H9 (cell line): ENCODE measurements around the gene MYCBPAP. TPM values are rescaled to one million over a fixed set of nuclear protein-coding genes. Genes with fewer than 3 reads are reported as not detected.

Experiments
- DNase-seq: peaks from one replicate; pipeline ENCODE4 v3.0.0-alpha.2; 2017
- H2AFZ ChIP-seq: one replicate; pipeline ENCODE4 v1.6.1; 2013; ENCODE audit warnings: mild to moderate bottlenecking, low read length, control low read depth, moderate library complexity
- H2AK5ac ChIP-seq: 2 replicates; pipeline ENCODE4 v1.6.1; 2013; ENCODE audit warnings: low read length, control low read depth, mixed read lengths; ENCODE audit not compliant: insufficient read length
- H2BK120ac ChIP-seq: one replicate; pipeline ENCODE4 v1.6.1; 2013; ENCODE audit warnings: low read depth, mild to moderate bottlenecking, low read length, control low read depth, inconsistent platforms; ENCODE audit not compliant: poor library complexity, severe bottlenecking
- H2BK12ac ChIP-seq: 2 replicates; pipeline ENCODE4 v1.6.1; 2013; ENCODE audit warnings: low read length, control low read depth, mixed read lengths, low read depth; ENCODE audit not compliant: insufficient read length
- H2BK15ac ChIP-seq: 2 replicates; pipeline ENCODE4 v1.6.1; 2013; ENCODE audit warnings: low read depth, low read length, control low read depth
- H2BK20ac ChIP-seq: one replicate; pipeline ENCODE4 v1.6.1; 2013; ENCODE audit warnings: low read depth, mild to moderate bottlenecking, low read length, control low read depth, inconsistent platforms; ENCODE audit not compliant: poor library complexity, severe bottlenecking
- H2BK5ac ChIP-seq: 2 replicates; pipeline ENCODE4 v1.6.1; 2013; ENCODE audit warnings: low read length, control low read depth, mixed read lengths; ENCODE audit not compliant: insufficient read length
- H3K14ac ChIP-seq: 2 replicates; pipeline ENCODE4 v1.6.1; 2013; ENCODE audit warnings: low read length, control low read depth; ENCODE audit not compliant: insufficient read depth
- H3K18ac ChIP-seq: 2 replicates; pipeline ENCODE4 v1.6.1; 2013; ENCODE audit warnings: low read depth, mild to moderate bottlenecking, mixed read lengths, low read length, control low read depth; ENCODE audit not compliant: insufficient read length
- H3K23ac ChIP-seq: 2 replicates; pipeline ENCODE4 v1.6.1; 2013; ENCODE audit warnings: low read length, control low read depth, mixed read lengths, low read depth; ENCODE audit not compliant: insufficient read length
- H3K23me2 ChIP-seq: 2 replicates; pipeline ENCODE4 v1.6.1; 2013; ENCODE audit warnings: low read depth, mild to moderate bottlenecking, mixed read lengths, low read length, control low read depth; ENCODE audit not compliant: insufficient read length, poor library complexity, severe bottlenecking
- H3K27ac ChIP-seq: 2 replicates; pipeline ENCODE4 v1.5.1; 2013; ENCODE audit warnings: low read length, control low read depth, mixed read lengths, low read depth; ENCODE audit not compliant: insufficient read length
- H3K27me3 ChIP-seq: 2 replicates; pipeline ENCODE4 v1.6.1; 2013; ENCODE audit warnings: low read length, control low read depth, inconsistent platforms; ENCODE audit not compliant: insufficient read depth
- H3K4ac ChIP-seq: 2 replicates; pipeline ENCODE4 v1.6.1; 2013; ENCODE audit warnings: low read depth, mild to moderate bottlenecking, control low read depth, inconsistent platforms, low read length, moderate library complexity
- H3K4me1 ChIP-seq: 2 replicates; pipeline ENCODE4 v1.6.1; 2013; ENCODE audit warnings: low read length, control low read depth, inconsistent platforms; ENCODE audit not compliant: insufficient read depth
- H3K4me2 ChIP-seq: 2 replicates; pipeline ENCODE4 v1.6.1; 2013; ENCODE audit warnings: low read length, control low read depth, mixed read lengths; ENCODE audit not compliant: insufficient read length, insufficient read depth
- H3K56ac ChIP-seq: 2 replicates; pipeline ENCODE4 v1.6.1; 2013; ENCODE audit warnings: low read depth, mild to moderate bottlenecking, mixed read lengths, low read length, control low read depth; ENCODE audit not compliant: insufficient read length
- H3K79me1 ChIP-seq: 2 replicates; pipeline ENCODE4 v1.6.1; 2013; ENCODE audit warnings: low read depth, mild to moderate bottlenecking, moderate library complexity, low read length, control low read depth, inconsistent platforms; ENCODE audit not compliant: insufficient read depth, poor library complexity, severe bottlenecking
- H3K79me2 ChIP-seq: 2 replicates; pipeline ENCODE4 v1.6.1; 2013; ENCODE audit warnings: low read length, control low read depth, inconsistent platforms; ENCODE audit not compliant: insufficient read depth
- H3K9ac ChIP-seq: 2 replicates; pipeline ENCODE4 v1.6.1; 2013; ENCODE audit warnings: low read length, control low read depth, mixed read lengths; ENCODE audit not compliant: insufficient read length; ENCODE audit errors: extremely low read depth
- H3K9me3 ChIP-seq: one replicate; pipeline ENCODE4 v1.6.1; 2013; ENCODE audit warnings: low read depth, low read length, inconsistent platforms; ENCODE audit not compliant: control insufficient read depth
- H3T11ph ChIP-seq: one replicate; pipeline ENCODE4 v1.6.1; 2013; ENCODE audit warnings: mild to moderate bottlenecking, low read length, control low read depth, inconsistent platforms
- H4K20me1 ChIP-seq: one replicate; pipeline ENCODE4 v1.6.1; 2013; ENCODE audit not compliant: control insufficient read depth, insufficient read length, insufficient read depth
- H4K5ac ChIP-seq: 2 replicates; pipeline ENCODE4 v1.6.1; 2013; ENCODE audit warnings: low read depth, mild to moderate bottlenecking, mixed read lengths, low read length, control low read depth; ENCODE audit not compliant: insufficient read length
- H4K8ac ChIP-seq: replicated peaks from 2 replicates; pipeline ENCODE4 v1.6.1; 2013; ENCODE audit warnings: low read length, control low read depth, mixed read lengths, low read depth; ENCODE audit not compliant: insufficient read length
- H4K91ac ChIP-seq: 2 replicates; pipeline ENCODE4 v1.6.1; 2013; ENCODE audit warnings: low read depth, mild to moderate bottlenecking, moderate library complexity, mixed read lengths, low read length, control low read depth; ENCODE audit not compliant: insufficient read length
- H3K27ac Mint-ChIP-seq, 3 experiments: 2 replicates in 2 of 3; 3 replicates in 1 of 3; pipeline ENCODE4 v1.8.0; 2020 to 2021; ENCODE audit warnings: mixed read lengths in 3 of 3, mild to moderate bottlenecking in 1 of 3, moderate library complexity in 1 of 3
- H3K27me3 Mint-ChIP-seq: 2 replicates; pipeline ENCODE4 v1.8.0; 2021; ENCODE audit warnings: low read depth, mild to moderate bottlenecking, moderate library complexity, mixed read lengths
- H3K36me3 Mint-ChIP-seq, 3 experiments: 2 replicates in 2 of 3; 3 replicates in 1 of 3; pipeline ENCODE4 v1.8.0; 2020 to 2021; ENCODE audit warnings: low read depth in 3 of 3, mixed read lengths in 3 of 3; ENCODE audit not compliant: insufficient read depth in 1 of 3
- H3K4me1 Mint-ChIP-seq, 2 experiments: 2 replicates each; pipeline ENCODE4 v1.8.0; 2020; ENCODE audit warnings: mixed read lengths in 2 of 2
- H3K4me3 Mint-ChIP-seq, 2 experiments: 2 replicates in 1 of 2; 3 replicates in 1 of 2; pipeline ENCODE4 v1.8.0; 2020 to 2021; ENCODE audit warnings: mild to moderate bottlenecking in 2 of 2, mixed read lengths in 2 of 2, moderate library complexity in 1 of 2
- H3K9me3 Mint-ChIP-seq, 2 experiments: 2 replicates in 1 of 2; 3 replicates in 1 of 2; pipeline ENCODE4 v1.8.0; 2020; ENCODE audit warnings: mild to moderate bottlenecking in 2 of 2, mixed read lengths in 2 of 2, moderate library complexity in 1 of 2
- CTCF ChIP-seq: fragments of 200-600 bp; sonication (generic); conservative IDR thresholded peaks from 3 replicates; pipeline ENCODE4 v1.8.0; 2021; ENCODE audit warnings: antibody characterized with exemption, mild to moderate bottlenecking
- WGBS: extraction: QIAGEN DNeasy Blood & Tissue Kit; methylation state at CpG from one replicate; pipeline ENCODE4 v1.1.7; 2013; ENCODE audit warnings: missing lambda C conversion rate, low lambda C conversion rate, mixed read lengths; ENCODE audit not compliant: insufficient read length; ENCODE audit errors: extremely low coverage; 5-methylcytosine and 5-hydroxymethylcytosine counted together
- total RNA-seq: library from RNA; stranded (reverse); gene quantifications from 2 replicates; pipeline ENCODE4 v1.2.1, GENCODE V29; 2021

The MYCBPAP gene
- total RNA-seq, 1 experiment from 2014 or later: 1.7 TPM

- Mint-ChIP-seq H3K4me3 (no peak overlapping the region), H3K36me3 (peaks cover 0 to 4% (median 2%) of the 10 kb centered on the region in 3 experiments; a peak in 4 of 7 replicates), H3K9me3 (no peaks in the 10 kb centered on the region), H3K27ac (no peak overlapping the region), H3K4me1 (peaks cover 12 to 27% of the 10 kb centered on the region in 2 experiments), H3K27me3 (peaks cover 14% of the 10 kb centered on the region)
- Histone ChIP-seq H3T11ph (no peak overlapping the region), H3K79me2 (no peaks in the 10 kb centered on the region), H2BK5ac (no peak overlapping the region), H2BK20ac (no peak overlapping the region), H2BK120ac (no peak overlapping the region), H4K91ac (no peak overlapping the region), H2BK15ac (no peak overlapping the region), H3K9me3 (no peaks in the 10 kb centered on the region), H4K20me1 (peaks cover 2% of the 10 kb centered on the region), H3K4ac (no peak overlapping the region), H3K4me2 (no peak overlapping the region), H2BK12ac (no peak overlapping the region), H4K8ac (no peak overlapping the region), H3K14ac (no peak overlapping the region; the same call in 1 of the 2 replicates), H3K23me2 (no peaks in the 10 kb centered on the region), H4K5ac (no peak overlapping the region), H3K4me1 (no peaks in the 10 kb centered on the region; the same call in 1 of the 2 replicates), H3K56ac (no peak overlapping the region), H3K27me3 (no peaks in the 10 kb centered on the region; the same call in 1 of the 2 replicates), H3K79me1 (no peaks in the 10 kb centered on the region), H2AK5ac (no peak overlapping the region), H2AFZ (no peak overlapping the region), H3K27ac (no peak overlapping the region), H3K18ac (no peak overlapping the region), H3K23ac (no peak overlapping the region), H3K9ac (no peak overlapping the region)
- no peak for TF ChIP-seq CTCF
- WGBS: no CpG with 5 or more reads among the region's 16 CpGs
- DNase-seq: no peak
Measured at GRCh38 chr17:50578173-50578572, 69.9 kb downstream of the MYCBPAP start.
